ENCODE measurements around the gene MCM9.

DNA sequence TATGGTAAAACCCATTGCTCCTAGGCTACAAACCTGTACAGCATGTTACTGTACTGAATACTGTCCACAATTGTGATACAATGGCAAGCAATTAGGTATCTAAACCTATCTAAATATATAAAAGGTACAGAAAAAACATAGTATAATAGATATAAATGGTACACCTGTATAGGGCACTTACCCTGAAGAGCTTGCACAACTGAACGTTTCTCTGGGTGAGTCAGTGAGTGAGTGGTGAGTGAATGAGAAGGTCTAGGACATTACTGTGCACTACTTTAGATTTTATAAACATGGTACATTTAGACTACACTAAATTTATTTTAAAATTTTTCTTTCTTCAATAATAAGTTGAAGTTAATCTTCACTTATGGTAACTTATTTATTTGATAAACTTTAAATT lies 163.7 kb downstream of the MCM9 start:
- TF ChIP-seq POLR2A (IDR thresholded peaks at IDR 0.05) = no peak
- TF ChIP-seq, protein P1, sequence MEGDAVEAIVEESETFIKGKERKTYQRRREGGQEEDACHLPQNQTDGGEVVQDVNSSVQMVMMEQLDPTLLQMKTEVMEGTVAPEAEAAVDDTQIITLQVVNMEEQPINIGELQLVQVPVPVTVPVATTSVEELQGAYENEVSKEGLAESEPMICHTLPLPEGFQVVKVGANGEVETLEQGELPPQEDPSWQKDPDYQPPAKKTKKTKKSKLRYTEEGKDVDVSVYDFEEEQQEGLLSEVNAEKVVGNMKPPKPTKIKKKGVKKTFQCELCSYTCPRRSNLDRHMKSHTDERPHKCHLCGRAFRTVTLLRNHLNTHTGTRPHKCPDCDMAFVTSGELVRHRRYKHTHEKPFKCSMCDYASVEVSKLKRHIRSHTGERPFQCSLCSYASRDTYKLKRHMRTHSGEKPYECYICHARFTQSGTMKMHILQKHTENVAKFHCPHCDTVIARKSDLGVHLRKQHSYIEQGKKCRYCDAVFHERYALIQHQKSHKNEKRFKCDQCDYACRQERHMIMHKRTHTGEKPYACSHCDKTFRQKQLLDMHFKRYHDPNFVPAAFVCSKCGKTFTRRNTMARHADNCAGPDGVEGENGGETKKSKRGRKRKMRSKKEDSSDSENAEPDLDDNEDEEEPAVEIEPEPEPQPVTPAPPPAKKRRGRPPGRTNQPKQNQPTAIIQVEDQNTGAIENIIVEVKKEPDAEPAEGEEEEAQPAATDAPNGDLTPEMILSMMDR (IDR thresholded peaks at IDR 0.05) = no peak

All from Peyer's patch (tissue), 4 donors.